GM19463 (cell line): ENCODE data around the gene TGM4.
"Not testable (repeated sequence)": the region's sequence is repeated elsewhere in the genome, so short reads cannot be mapped to it uniquely, and the experiment has no call there.

Experiments used
- ATAC-seq: cut with Tn5 transposase; IDR thresholded peaks from one replicate; pipeline ENCODE4 v1.9.1; 2021; ENCODE audit warnings: mild to moderate bottlenecking, moderate library complexity; ENCODE audit not compliant: unreplicated experiment

Gene TGM4

GRCh38 chr3:44913868-44914468 is 39.6 kb downstream of the TGM4 start:
- ATAC-seq = no peak

GRCh38 chr3:44914936-44915335 is 40.5 kb downstream of the TGM4 start:
- ATAC-seq = no peak

GRCh38 chr3:44915702-44916438 is 41.5 kb downstream of the TGM4 start:
- ATAC-seq = no peak

DNA sequence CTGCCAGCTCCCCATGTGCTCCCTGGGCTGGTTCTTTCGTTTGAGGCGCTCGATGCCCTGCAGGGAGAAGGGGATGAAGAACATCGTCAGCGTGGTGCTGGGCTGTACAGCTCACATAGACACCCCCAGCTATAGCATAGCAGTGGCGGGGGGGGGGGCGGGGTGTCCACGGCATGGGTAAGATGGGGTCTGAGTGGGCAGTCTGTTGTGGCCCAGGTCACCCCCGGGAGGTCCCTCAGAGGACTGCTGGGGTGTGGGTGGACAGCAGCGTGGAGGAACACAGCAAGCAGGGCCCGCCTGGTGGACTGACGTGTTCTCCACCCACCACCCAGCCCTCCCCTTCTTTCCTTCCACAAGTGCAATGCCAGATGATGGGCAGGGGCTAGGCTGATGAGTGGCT is 43.7 kb downstream of the TGM4 start:
- no peak for ATAC-seq

DNA sequence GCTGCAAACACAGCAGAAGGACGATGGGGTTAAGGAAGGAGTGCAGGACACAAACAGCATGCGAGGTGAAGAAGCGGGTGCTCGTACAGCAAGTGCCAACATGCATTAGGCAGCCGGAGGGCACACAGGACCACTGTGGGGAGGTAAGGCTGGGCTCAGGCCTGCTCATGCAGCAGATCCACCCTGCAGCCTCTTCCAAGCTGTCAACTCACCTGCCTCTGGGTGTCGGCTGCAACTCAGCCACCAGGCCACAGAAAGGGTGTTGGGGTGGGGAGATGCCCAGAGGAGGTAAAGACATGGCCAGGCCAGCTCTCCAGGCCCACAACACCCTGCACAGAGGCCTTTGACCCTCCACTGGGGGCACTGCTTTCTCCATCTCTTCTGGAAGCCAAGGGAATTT is 44.2 kb downstream of the TGM4 start:
- ATAC-seq = no peak

DNA sequence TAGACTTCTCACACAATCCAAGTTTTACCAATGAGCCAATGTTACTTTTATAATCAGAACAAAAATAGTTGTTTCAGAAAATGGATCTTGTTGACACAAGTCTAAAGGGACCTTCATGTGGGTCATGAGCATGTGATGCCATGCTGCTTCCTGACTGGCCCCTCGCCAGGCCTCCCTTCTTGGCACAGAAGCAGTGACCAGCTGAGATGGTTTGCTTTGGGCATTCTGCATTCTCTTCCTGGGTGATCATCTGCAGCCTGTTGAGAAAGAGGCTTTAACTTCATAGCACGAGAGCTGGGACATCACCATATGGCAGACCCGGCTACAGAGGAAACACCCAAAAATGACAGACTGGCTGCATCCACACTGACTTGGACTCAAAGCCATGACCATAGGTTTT is 45.7 kb downstream of the TGM4 start:
- ATAC-seq = no peak

DNA sequence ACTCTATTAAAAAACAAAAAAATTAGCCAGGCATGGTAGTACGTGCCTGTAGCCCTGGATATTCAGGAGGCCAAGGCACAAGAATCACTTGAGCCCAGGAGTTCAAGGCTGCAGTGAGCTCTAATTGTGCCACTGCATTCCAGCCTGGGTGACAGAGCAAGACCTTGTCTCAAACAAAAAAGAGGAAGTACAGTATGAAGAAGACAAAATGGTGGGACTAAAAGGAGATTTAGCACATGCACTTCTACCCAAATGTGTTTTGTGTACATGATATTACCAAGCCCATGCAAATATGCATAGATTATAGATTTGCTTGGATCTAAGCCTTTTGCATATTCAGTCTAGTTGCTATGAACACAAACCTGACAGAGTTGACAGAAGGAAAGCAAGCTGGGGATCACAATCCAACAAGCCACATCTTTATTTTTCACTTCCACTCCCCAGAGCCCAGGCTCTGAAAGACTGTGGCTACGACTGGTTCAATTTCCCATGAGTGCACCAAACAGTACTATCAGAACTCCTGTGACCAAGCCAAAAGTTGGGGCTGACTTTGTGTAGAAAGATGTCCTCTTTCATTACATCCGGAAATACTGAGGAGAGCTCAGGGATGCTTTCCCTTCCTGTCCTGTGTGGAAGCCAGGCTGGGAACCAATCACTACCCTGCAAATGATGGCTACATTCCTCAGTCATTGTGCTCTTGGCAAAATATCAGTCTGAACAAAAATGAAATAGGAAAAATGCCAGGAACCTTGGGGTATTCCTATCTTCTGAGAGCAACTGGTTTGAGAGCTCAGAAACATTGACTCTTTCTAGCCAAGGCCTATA is 49.4 kb downstream of the TGM4 start:
- no peak for ATAC-seq

GRCh38 chr3:44924457-44925084 is 50.2 kb downstream of the TGM4 start:
- no peak for ATAC-seq

DNA sequence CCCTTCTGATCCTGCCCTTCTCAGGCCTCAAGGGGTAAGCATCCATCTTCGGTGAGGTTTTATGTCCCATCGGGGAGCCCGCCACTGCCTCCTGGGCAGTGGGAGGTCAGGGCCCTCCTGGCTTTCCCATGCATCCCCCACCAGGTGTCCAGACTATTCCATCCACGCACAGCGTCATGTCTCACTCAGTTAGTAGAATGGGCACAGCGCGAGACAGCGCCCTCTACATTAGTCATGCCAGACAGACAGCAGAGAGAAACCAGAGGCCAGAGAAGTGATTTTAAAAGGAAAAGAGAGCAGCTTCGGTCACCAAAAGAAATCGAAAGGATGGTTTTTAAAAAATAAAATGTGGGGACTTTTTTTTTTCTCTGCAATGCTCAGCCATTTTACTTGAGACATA is 51.8 kb downstream of the TGM4 start:
- ATAC-seq = no peak

- ATAC-seq = no peak
These were observed 52.5 kb downstream of the TGM4 start for GRCh38 chr3:44926921-44927320.

- no peak for ATAC-seq
These were observed 53.0 kb downstream of the TGM4 start for GRCh38 chr3:44927371-44927770.

DNA sequence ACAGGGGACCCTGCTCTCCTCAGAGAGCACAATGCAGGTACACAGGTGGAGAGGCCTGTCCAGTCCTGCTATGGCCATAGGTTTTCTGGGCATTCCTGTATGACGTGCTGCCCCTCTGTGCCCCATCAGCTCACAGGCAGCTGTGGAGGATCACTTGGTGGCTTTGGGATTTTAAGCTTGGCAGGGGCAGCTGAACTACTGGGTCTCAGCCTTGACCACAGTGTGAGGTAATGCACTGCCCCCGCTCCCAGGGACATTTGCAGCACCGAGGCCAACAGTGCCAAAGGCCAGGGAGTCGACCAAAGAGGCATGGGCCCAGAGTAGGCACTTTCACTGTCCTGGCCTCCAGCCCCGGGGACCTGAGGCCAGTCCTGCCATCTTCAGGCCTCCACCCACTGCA is 55.4 kb downstream of the TGM4 start:
- ATAC-seq = no peak

- no peak for ATAC-seq
These were observed 56.5 kb downstream of the TGM4 start for GRCh38 chr3:44930911-44931310.

GRCh38 chr3:44931791-44932190 is 57.4 kb downstream of the TGM4 start:
- no peak for ATAC-seq

- no peak for ATAC-seq
These were observed 57.9 kb downstream of the TGM4 start for GRCh38 chr3:44932271-44932670.

GRCh38 chr3:44932986-44933944 is 58.9 kb downstream of the TGM4 start:
- no peak for ATAC-seq

GRCh38 chr3:44939581-44940036 is 65.2 kb downstream of the TGM4 start:
- no peak for ATAC-seq

DNA sequence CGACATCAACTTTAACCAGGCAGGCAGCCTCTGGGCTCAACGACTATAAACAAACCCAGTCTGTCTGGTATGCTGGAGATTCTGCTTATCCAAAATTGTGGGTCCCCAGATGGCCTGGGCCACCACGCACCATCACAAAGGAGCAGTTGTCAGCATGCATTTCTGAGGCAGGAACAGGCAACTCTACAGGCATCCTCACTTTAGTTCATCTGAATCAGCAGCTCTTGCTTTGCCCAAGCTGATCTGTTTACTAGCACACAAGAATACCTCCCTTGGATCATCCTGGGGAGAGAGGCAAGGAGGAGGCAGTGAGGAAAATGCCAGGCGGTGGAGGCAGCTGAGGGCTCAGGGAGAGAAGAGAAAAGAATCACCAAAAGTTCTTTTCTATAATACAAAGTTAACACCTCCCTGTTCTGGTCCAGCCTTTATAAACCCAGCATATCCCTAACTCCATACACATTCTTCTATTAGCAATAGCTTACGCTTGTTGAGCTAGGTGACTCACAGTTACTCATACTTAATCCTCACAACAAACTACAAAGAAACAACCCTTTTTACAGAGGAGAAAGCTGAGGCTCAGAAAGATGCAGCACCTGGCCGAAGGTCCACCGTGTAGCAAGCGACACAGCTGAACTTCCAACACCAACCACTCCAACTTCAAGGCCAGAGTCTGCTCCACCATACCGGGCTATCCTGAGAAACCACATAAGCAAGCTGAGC is 68.0 kb downstream of the TGM4 start:
- ATAC-seq = no peak

DNA sequence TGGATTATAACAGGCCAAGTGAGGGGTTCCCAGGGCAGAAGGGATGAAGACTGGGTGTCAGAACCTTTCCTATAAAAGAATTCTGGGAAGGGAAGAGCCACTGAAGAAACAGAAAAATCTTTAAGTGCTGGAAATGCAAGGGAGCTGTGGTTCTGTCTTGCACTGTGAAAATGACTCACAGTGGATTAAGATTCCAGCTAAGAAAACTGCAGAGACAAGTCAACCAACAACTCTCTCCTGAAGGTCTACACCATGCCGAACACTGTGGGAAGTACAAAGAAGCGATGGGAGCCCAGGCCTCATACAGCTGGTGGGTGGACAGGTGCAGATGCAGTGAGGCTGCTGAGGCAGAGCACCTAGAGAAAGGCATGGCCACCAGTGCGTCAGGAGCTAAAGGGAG is 73.8 kb downstream of the TGM4 start:
- ATAC-seq = no peak

DNA sequence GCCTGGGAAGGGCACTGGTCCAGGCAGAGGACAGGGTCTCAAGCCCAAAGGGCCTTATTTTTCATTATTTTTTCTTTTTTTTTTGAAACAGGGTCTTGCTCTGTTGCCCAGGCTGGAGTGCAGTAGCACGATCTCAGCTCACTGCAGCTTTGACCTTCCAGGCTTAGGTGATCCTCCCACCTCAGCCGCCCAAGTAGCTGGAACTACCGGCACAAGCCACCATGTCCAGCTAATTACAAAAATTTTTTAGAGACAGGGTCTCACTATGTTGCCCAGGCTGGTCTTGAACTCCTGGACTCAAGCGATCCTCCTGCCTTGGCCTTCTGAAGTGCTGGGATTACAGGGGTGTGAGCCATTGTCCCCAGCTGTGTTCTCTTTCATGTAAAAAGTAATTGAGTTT is 75.4 kb downstream of the TGM4 start:
- ATAC-seq = not testable (repeated sequence)
